Activated naive CD4-positive, alpha-beta T cell treated with anti-CD3 and anti-CD28 coated beads for 36 hours (primary cell): ENCODE results near the gene OR4D11. TPM values are rescaled to one million over a fixed set of nuclear protein-coding genes. Genes with fewer than 3 reads are reported as not detected.

Experiments
- CTCF ChIA-PET: fragments of 350-600 bp; sonication (Branson Sonifier 250); formaldehyde crosslinking; loops from one replicate; lab custom pipeline; 2021; ENCODE audit warnings: antibody characterized with exemption; lab: Charles Lee
- DNase-seq: peaks from one replicate; pipeline ENCODE4 v3.0.0-alpha.2; 2020
- H3K27ac Mint-ChIP-seq: one replicate; pipeline ENCODE4 v1.8.0; 2021; ENCODE audit warnings: mild to moderate bottlenecking, mixed read lengths
- H3K27me3 Mint-ChIP-seq: one replicate; pipeline ENCODE4 v1.8.0; 2021; ENCODE audit warnings: low read depth, mixed read lengths
- H3K36me3 Mint-ChIP-seq: one replicate; pipeline ENCODE4 v1.8.0; 2021; ENCODE audit warnings: low read depth, mixed read lengths
- H3K4me1 Mint-ChIP-seq: one replicate; pipeline ENCODE4 v1.8.0; 2021; ENCODE audit warnings: low read depth, mixed read lengths
- H3K4me3 Mint-ChIP-seq: one replicate; pipeline ENCODE4 v1.8.0; 2021; ENCODE audit warnings: mild to moderate bottlenecking, moderate library complexity, mixed read lengths
- H3K9me3 Mint-ChIP-seq: one replicate; pipeline ENCODE4 v1.8.0; 2021; ENCODE audit warnings: mixed read lengths
- intact Hi-C: fragments of 100-400 bp; cut with micrococcal nuclease; formaldehyde crosslinking; loops from one replicate; pipeline ENCODE4 v1.15.1; 2023
- total RNA-seq, 2 experiments: library from RNA; stranded (reverse); gene quantifications; one replicate each; pipeline ENCODE4 v1.2.3, GENCODE V29; 2021

Gene OR4D11
- total RNA-seq, 2 experiments from 2014 or later: not detected

GRCh38 chr11:59550842-59551658 lies 47.7 kb downstream of the OR4D11 start:
- peak overlapping the region; percentile 93 for H3K27ac Mint-ChIP-seq
- peaks cover 5% of the 10 kb centered on the region for H3K27me3 Mint-ChIP-seq
- DNase-seq: peak; percentile 88
- CTCF ChIA-PET: interaction anchor here (0.8 kb wide), 1 partner anchor 364 kb away, joined by 3 read pairs; no protein-coding TSS in a partner anchor
- H3K9me3 Mint-ChIP-seq: no peaks in the 10 kb centered on the region
- H3K36me3 Mint-ChIP-seq: peaks cover 10% of the 10 kb centered on the region
- peaks cover 32% of the 10 kb centered on the region for H3K4me1 Mint-ChIP-seq
- peak overlapping the region; percentile 79 for H3K4me3 Mint-ChIP-seq
- intact Hi-C loops: loop anchor here (1.0 to 10.0 kb wide), 9 partner anchors 9 to 1896 kb away; partner anchors contain the start of genes CLP1, MRPL16 and PATL1

GRCh38 chr11:59551659-59552521 lies 48.5 kb downstream of the OR4D11 start:
- Mint-ChIP-seq H3K27ac (peak overlapping the region; percentile 93), H3K4me1 (peaks cover 39% of the 10 kb centered on the region), H3K4me3 (peak overlapping the region; percentile 79), H3K27me3 (peaks cover 5% of the 10 kb centered on the region), H3K36me3 (peaks cover 10% of the 10 kb centered on the region), H3K9me3 (no peaks in the 10 kb centered on the region)
- DNase-seq: peak; percentile 38
- CTCF ChIA-PET: no interaction called here
- intact Hi-C loops: loop anchor here (2.0 to 10.0 kb wide), 4 partner anchors 200 to 1897 kb away; partner anchors contain the start of genes CLP1 and MRPL16

GRCh38 chr11:59552844-59553243 lies 49.5 kb downstream of the OR4D11 start:
- CTCF ChIA-PET: no interaction called here
- Mint-ChIP-seq H3K36me3 (peaks cover 10% of the 10 kb centered on the region), H3K9me3 (no peaks in the 10 kb centered on the region), H3K27ac (no peak overlapping the region), H3K4me3 (no peak overlapping the region), H3K4me1 (peaks cover 44% of the 10 kb centered on the region), H3K27me3 (peaks cover 5% of the 10 kb centered on the region)
- intact Hi-C loops: loop anchor here (5.0 to 10.0 kb wide), 2 partner anchors 199 to 1898 kb away; partner anchors contain the start of gene CLP1
- no peak for DNase-seq

- Mint-ChIP-seq H3K27me3 (peaks cover 5% of the 10 kb centered on the region), H3K27ac (no peak overlapping the region), H3K36me3 (peaks cover 10% of the 10 kb centered on the region), H3K9me3 (no peaks in the 10 kb centered on the region), H3K4me1 (peaks cover 43% of the 10 kb centered on the region), H3K4me3 (no peak overlapping the region)
- intact Hi-C loops: loop anchor here (5.0 to 10.0 kb wide), 2 partner anchors 199 to 1899 kb away; partner anchors contain the start of gene CLP1
- DNase-seq: no peak
- CTCF ChIA-PET: no interaction called here
Measured at GRCh38 chr11:59553323-59553722, 49.9 kb downstream of the OR4D11 start.

Other genes with a start within 250 kb of the OR4D11 start
- not detected for gene OR5AN1, start 144.7 kb upstream of the OR4D11 start, total RNA-seq
- not detected for gene OR5A2, start 77.2 kb upstream of the OR4D11 start, total RNA-seq
- not detected for gene OR5A1, start 67.1 kb upstream of the OR4D11 start, total RNA-seq
- not detected for gene OR4D6, start 46.6 kb upstream of the OR4D11 start, total RNA-seq
- gene OR4D10, start 30.3 kb upstream of the OR4D11 start, total RNA-seq: not detected
- gene OR4D9, start 8.0 kb downstream of the OR4D11 start, total RNA-seq: not detected
- gene OSBP, start 112.2 kb downstream of the OR4D11 start, total RNA-seq: 10 to 100 TPM; 33.9 to 37.0 TPM
- 10 to 100 TPM; 56.7 to 56.8 TPM for gene PATL1, start 165.5 kb downstream of the OR4D11 start, total RNA-seq
- gene OR10V1, start 210.3 kb downstream of the OR4D11 start, total RNA-seq: not detected